Omental fat pad (tissue), 4 donors: Measurements from ENCODE around the gene CRYBB1. TPM values are rescaled to one million over a fixed set of nuclear protein-coding genes. Genes with fewer than 3 reads are reported as not detected.

Experiments used
- ATAC-seq: fragments of 150-250 bp; one replicate; pipeline ENCODE4 v1.9.1; 2016; ENCODE audit warnings: mild to moderate bottlenecking, moderate library complexity; ENCODE audit not compliant: low FRiP score
- DNase-seq: peaks from one replicate; pipeline ENCODE4 v3.0.0-alpha.2; 2019; ENCODE audit warnings: low spot score
- total RNA-seq, 4 donors: library from RNA; depleted of rRNA; stranded (reverse); fragments of >200 nt; gene quantifications; one replicate each; pipeline ENCODE4 v1.1.0, GENCODE V29; 2016
- TF ChIP-seq, protein P1 (sequence below), 3 donors: fragments of 450-650 bp; IDR thresholded peaks; one replicate each; pipeline ENCODE4 v1.5.1; 2016 to 2017; ENCODE audit warnings: antibody characterized with exemption in 3 of 3, mild to moderate bottlenecking in 3 of 3, moderate library complexity in 2 of 3

Gene CRYBB1
- total RNA-seq, 4 donors from 2014 or later, result 0.96 to 2.2 (median 1.9) TPM

- no peak for ATAC-seq
- DNase-seq, result no peak
- TF ChIP-seq, protein P1, sequence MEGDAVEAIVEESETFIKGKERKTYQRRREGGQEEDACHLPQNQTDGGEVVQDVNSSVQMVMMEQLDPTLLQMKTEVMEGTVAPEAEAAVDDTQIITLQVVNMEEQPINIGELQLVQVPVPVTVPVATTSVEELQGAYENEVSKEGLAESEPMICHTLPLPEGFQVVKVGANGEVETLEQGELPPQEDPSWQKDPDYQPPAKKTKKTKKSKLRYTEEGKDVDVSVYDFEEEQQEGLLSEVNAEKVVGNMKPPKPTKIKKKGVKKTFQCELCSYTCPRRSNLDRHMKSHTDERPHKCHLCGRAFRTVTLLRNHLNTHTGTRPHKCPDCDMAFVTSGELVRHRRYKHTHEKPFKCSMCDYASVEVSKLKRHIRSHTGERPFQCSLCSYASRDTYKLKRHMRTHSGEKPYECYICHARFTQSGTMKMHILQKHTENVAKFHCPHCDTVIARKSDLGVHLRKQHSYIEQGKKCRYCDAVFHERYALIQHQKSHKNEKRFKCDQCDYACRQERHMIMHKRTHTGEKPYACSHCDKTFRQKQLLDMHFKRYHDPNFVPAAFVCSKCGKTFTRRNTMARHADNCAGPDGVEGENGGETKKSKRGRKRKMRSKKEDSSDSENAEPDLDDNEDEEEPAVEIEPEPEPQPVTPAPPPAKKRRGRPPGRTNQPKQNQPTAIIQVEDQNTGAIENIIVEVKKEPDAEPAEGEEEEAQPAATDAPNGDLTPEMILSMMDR (IDR thresholded peaks at IDR 0.05), result no peak
Observed at GRCh38 chr22:26608129-26608528, 9.7 kb downstream of the CRYBB1 start.

GRCh38 chr22:26606611-26607010, 11.2 kb downstream of the CRYBB1 start:
- ATAC-seq, result no peak
- no peak for DNase-seq
- TF ChIP-seq, protein P1 (IDR thresholded peaks at IDR 0.05), result no peak

DNA sequence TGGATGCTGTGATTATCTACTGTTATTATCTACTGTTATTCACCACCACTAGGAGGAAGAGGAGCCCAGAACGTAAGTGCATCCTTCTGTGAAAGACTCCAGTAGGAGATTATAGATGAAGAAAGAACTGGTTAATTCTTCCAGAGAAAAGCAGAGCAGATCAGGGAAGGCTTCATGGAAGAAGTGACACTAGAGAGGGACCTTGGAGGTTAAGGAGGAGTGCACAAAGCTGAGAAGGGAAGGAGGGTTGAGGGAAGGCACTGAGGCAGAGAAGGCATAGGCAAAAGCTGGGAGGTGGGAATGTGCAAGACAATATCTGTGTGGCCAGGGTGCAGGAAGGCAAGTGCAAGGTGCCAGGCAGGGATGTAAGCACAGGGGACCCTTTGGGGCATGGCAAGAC, 13.5 kb downstream of the CRYBB1 start:
- TF ChIP-seq, protein P1 (IDR thresholded peaks at IDR 0.05), result no peak
- ATAC-seq, result no peak
- DNase-seq, result no peak

DNA sequence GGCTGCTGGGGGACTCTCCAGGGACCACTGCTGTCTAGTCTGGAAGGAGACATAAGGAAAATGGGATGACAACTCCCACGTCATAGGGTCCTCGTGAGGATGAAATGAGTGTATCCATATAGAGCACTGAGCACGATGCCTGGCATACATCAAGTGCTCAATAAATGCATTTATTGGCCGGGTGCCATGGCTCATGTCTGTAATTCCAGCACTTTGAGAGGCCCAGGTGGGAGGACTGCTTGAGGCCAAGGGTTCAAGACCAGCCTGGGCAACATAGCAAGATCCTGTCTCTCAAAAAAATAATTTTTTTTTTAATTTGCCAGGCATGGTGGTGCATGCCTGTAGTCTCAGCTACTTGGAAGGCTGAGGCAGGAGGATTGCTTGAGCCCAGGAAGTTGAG, 15.7 kb downstream of the CRYBB1 start:
- TF ChIP-seq, protein P1 (IDR thresholded peaks at IDR 0.05), result no peak
- ATAC-seq, result no peak
- no peak for DNase-seq

GRCh38 chr22:26601726-26602125, 16.1 kb downstream of the CRYBB1 start:
- TF ChIP-seq, protein P1 (IDR thresholded peaks at IDR 0.05), result no peak
- ATAC-seq (no peak), DNase-seq (no peak)

- ATAC-seq (no peak), DNase-seq (no peak)
- TF ChIP-seq, protein P1 (IDR thresholded peaks at IDR 0.05), result no peak
Observed at GRCh38 chr22:26599505-26599904, 18.3 kb downstream of the CRYBB1 start.

GRCh38 chr22:26597480-26597879, 20.3 kb downstream of the CRYBB1 start:
- ATAC-seq (no peak), DNase-seq (no peak)
- TF ChIP-seq, protein P1 (IDR thresholded peaks at IDR 0.05), result no peak
